Thyroid gland (tissue), 4 donors: ENCODE measurements around the gene ARPC2.

Experiments
- POLR2A ChIP-seq, 2 donors: fragments of 450-650 bp; IDR thresholded peaks; one replicate each; pipeline ENCODE4 v1.6.1; 2017; ENCODE audit warnings: antibody characterized with exemption in 2 of 2, mild to moderate bottlenecking in 2 of 2, moderate library complexity in 1 of 2
- TF ChIP-seq, protein P1 (sequence below), 6 experiments: fragments of 200-600 bp in 3 of 6; fragments of 450-650 bp in 3 of 6; sonication (generic) in 3 of 6; IDR thresholded peaks; one replicate each; pipeline ENCODE4 v1.5.1; 2016 to 2019; ENCODE audit warnings: antibody characterized with exemption in 6 of 6, mild to moderate bottlenecking in 2 of 6, inconsistent platforms in 1 of 6, moderate library complexity in 1 of 6

DNA sequence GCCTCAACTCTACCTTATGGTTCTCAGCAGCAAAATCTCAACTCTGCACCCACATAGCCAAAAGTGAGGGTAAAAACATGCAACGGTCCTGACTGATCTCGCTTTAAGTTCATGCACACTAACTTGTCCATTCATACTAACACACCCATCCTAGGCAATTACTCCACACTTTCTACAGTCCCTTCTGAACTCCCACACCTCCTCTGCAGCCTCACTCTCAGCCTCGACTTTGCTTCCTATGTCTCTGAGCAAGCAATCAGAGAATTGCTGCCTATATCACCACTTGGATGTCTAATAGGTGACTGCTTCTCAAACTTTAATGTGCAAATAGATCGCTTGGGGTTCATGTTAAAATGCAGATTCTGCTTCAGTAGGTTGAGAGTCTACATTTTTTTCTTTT lies 83.2 kb downstream of the ARPC2 start:
- no peak for TF ChIP-seq POLR2A (IDR thresholded peaks at IDR 0.05)
- TF ChIP-seq, protein P1, sequence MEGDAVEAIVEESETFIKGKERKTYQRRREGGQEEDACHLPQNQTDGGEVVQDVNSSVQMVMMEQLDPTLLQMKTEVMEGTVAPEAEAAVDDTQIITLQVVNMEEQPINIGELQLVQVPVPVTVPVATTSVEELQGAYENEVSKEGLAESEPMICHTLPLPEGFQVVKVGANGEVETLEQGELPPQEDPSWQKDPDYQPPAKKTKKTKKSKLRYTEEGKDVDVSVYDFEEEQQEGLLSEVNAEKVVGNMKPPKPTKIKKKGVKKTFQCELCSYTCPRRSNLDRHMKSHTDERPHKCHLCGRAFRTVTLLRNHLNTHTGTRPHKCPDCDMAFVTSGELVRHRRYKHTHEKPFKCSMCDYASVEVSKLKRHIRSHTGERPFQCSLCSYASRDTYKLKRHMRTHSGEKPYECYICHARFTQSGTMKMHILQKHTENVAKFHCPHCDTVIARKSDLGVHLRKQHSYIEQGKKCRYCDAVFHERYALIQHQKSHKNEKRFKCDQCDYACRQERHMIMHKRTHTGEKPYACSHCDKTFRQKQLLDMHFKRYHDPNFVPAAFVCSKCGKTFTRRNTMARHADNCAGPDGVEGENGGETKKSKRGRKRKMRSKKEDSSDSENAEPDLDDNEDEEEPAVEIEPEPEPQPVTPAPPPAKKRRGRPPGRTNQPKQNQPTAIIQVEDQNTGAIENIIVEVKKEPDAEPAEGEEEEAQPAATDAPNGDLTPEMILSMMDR (IDR thresholded peaks at IDR 0.05) = no peak
